Activated naive CD4-positive, alpha-beta T cell treated with anti-CD3 and anti-CD28 coated beads, Interleukin-2, amount 10 ng/mL, durations not matched to agents 7 days and 5 days (primary cell): Measurements from ENCODE around the gene ARHGDIA.

Source experiments
- CTCF ChIA-PET: fragments of 350-600 bp; sonication (Branson Sonifier 250); formaldehyde crosslinking; loops from one replicate; lab custom pipeline; 2021; ENCODE audit warnings: antibody characterized with exemption; lab: Charles Lee
- DNase-seq: peaks from one replicate; pipeline ENCODE4 v3.0.0-alpha.2; 2020
- H3K27ac Mint-ChIP-seq: one replicate; pipeline ENCODE4 v1.8.0; 2021; ENCODE audit warnings: mild to moderate bottlenecking, moderate library complexity, mixed read lengths
- H3K27me3 Mint-ChIP-seq: one replicate; pipeline ENCODE4 v1.8.0; 2021; ENCODE audit warnings: mild to moderate bottlenecking, mixed read lengths
- H3K36me3 Mint-ChIP-seq: one replicate; pipeline ENCODE4 v1.8.0; 2021; ENCODE audit warnings: mixed read lengths
- H3K4me1 Mint-ChIP-seq: one replicate; pipeline ENCODE4 v1.8.0; 2021; ENCODE audit warnings: mixed read lengths
- H3K4me3 Mint-ChIP-seq: one replicate; pipeline ENCODE4 v1.8.0; 2021; ENCODE audit warnings: mild to moderate bottlenecking, moderate library complexity, mixed read lengths
- H3K9me3 Mint-ChIP-seq: one replicate; pipeline ENCODE4 v1.8.0; 2021; ENCODE audit warnings: mixed read lengths

The ARHGDIA gene

GRCh38 chr17:81910840-81911276 lies 39.7 kb upstream of the ARHGDIA start:
- H3K9me3 Mint-ChIP-seq = no peaks in the 10 kb centered on the region
- H3K4me1 Mint-ChIP-seq = peaks cover 21% of the 10 kb centered on the region

DNA sequence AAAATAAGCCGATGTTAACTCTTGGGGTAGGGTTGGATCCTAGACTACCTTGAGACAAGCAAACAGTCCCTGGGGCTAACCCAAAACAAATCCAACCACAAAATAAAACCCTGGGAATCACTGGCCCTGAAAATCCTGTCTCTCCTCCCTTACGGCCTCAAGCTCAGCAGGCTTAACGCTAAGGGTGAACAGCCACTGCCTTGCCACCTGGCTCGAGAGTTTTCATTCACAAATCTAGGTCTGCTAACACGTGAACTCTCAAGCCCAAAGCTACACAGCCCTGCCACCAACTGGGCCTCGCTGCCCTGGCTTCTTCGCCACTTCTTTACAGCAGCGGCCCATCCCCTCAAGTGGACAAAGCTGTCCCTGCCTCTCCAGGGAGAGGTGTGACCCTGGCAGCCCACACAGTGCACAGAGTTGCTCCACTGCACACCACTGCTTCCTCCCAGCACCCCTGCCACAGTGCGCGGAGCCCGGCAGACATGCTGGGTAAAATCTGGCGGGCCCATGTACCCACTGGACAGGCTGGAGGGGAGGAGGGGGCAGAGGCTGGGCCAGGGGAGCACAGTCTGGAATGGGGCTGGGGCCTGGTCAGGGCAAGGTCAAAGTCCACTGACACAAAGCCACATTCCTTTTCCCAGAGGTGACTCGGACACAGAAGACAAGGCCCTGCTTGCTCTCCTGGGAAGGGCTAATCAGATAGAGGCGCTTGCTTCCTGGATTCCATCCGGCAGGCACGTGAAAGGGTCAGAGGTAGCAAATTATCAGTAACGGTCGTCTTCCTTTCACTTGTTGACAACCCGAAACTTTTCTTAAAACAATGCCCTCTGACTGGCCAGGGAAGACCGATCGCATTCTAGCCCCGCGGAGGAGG lies 39.1 kb upstream of the ARHGDIA start:
- Mint-ChIP-seq H3K27ac (peak overlapping the region; percentile 81), H3K9me3 (no peaks in the 10 kb centered on the region), H3K4me1 (peaks cover 19% of the 10 kb centered on the region), H3K27me3 (no peaks in the 10 kb centered on the region), H3K4me3 (peak overlapping the region; percentile 90), H3K36me3 (peaks cover 36% of the 10 kb centered on the region)
- no peak for DNase-seq
- CTCF ChIA-PET = no interaction called here

More at GRCh38 chr17:81910840-81911276, 39.7 kb upstream of the ARHGDIA start:
- CTCF ChIA-PET = no interaction called here
- Mint-ChIP-seq H3K4me3 (peak overlapping the region; percentile 90), H3K36me3 (peaks cover 40% of the 10 kb centered on the region), H3K27me3 (no peaks in the 10 kb centered on the region), H3K27ac (peak overlapping the region; percentile 81)
- DNase-seq = no peak

DNA sequence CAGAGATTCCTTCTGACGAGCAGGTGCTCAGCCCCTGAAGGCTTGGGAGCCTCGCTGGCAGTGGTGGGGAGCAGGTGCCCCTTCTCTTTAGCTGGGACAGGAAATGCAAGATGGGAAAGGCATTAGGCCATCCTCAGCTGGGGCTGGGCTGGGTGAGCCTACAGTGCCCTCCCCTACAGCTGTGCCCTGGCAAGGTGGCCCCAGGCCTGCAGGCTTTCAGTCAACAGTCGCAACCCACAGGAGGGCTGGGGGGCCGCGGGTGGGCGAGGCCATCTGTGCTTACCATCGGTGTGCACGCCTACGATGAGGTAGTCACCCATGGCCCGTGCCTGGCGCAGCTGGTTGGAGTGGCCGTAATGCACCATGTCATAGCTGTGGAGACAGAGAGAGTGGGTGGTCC lies 38.1 kb upstream of the ARHGDIA start:
- no peaks in the 10 kb centered on the region for H3K9me3 Mint-ChIP-seq
- H3K4me1 Mint-ChIP-seq = peaks cover 17% of the 10 kb centered on the region
- no peaks in the 10 kb centered on the region for H3K27me3 Mint-ChIP-seq
- no peak overlapping the region for H3K27ac Mint-ChIP-seq
- peaks cover 29% of the 10 kb centered on the region for H3K36me3 Mint-ChIP-seq
- CTCF ChIA-PET = no interaction called here
- DNase-seq = no peak
- peak overlapping the region; percentile 90 for H3K4me3 Mint-ChIP-seq

GRCh38 chr17:81908793-81909192 lies 37.7 kb upstream of the ARHGDIA start:
- no peaks in the 10 kb centered on the region for H3K9me3 Mint-ChIP-seq
- CTCF ChIA-PET = no interaction called here
- H3K4me3 Mint-ChIP-seq = no peak overlapping the region
- H3K36me3 Mint-ChIP-seq = peaks cover 28% of the 10 kb centered on the region
- peaks cover 3% of the 10 kb centered on the region for H3K27me3 Mint-ChIP-seq
- no peak for DNase-seq
- no peak overlapping the region for H3K27ac Mint-ChIP-seq
- H3K4me1 Mint-ChIP-seq = peaks cover 17% of the 10 kb centered on the region

DNA sequence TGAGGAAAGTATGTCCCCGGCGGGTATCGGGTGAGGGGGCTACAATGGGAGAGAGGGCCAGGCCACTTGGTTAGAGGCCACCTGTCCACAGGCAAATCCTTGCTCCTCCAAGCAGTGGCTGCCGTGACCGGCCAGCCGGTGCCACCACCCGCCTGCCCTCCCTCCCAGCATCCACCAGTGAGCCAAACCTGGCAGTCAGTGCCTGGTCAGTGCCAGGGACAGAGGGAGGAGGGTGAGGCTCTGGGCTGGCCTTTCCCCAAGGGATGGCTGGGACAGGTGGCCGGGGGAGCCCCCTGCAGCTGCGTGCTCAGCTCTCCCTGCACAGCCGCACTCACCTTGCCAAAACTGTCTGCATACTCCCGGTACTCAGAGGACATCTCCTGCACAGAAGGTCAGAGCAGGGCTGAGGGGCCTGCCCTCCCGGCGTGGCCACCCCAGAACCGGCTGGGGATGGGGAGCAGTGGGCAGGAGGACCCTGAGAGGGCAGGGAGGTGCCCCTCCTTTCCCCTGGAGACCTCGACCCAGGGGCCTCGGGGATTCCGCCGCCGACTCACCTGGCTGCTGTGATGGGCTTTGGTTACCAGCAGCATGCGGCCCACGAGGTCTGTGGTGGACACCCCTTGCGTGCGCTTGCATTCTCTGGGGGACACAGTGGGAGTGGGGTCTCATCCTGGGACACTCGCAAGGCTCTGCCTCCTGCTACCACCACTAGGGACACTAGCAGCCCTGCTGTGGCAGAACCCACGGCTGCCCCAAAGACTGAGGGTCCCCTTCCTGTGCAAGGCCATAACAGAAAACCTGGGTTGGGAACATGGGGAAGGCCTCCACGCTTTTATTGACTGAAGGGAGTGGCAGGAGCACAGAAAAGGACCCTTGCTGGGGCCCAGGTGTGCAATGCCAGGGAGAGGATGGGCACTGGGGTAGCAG lies 36.3 kb upstream of the ARHGDIA start:
- Mint-ChIP-seq H3K9me3 (no peaks in the 10 kb centered on the region), H3K4me3 (no peak overlapping the region), H3K36me3 (peaks cover 19% of the 10 kb centered on the region), H3K27ac (no peak overlapping the region), H3K4me1 (peaks cover 12% of the 10 kb centered on the region), H3K27me3 (peaks cover 16% of the 10 kb centered on the region)
- CTCF ChIA-PET = interaction anchor here (1.1 kb wide), 1 partner anchor 15 kb away, joined by 3 read pairs; no protein-coding TSS in a partner anchor
- no peak for DNase-seq

GRCh38 chr17:81906476-81907218 lies 35.5 kb upstream of the ARHGDIA start:
- Mint-ChIP-seq H3K9me3 (no peaks in the 10 kb centered on the region), H3K4me3 (no peak overlapping the region), H3K27ac (no peak overlapping the region), H3K4me1 (peaks cover 10% of the 10 kb centered on the region), H3K36me3 (peaks cover 15% of the 10 kb centered on the region), H3K27me3 (peaks cover 21% of the 10 kb centered on the region)
- DNase-seq = no peak
- CTCF ChIA-PET = no interaction called here

- no peak for DNase-seq
- H3K27me3 Mint-ChIP-seq = peaks cover 27% of the 10 kb centered on the region
- H3K36me3 Mint-ChIP-seq = peaks cover 18% of the 10 kb centered on the region
- H3K4me3 Mint-ChIP-seq = no peak overlapping the region
- H3K4me1 Mint-ChIP-seq = peaks cover 11% of the 10 kb centered on the region
- CTCF ChIA-PET = no interaction called here
- H3K27ac Mint-ChIP-seq = no peak overlapping the region
- no peaks in the 10 kb centered on the region for H3K9me3 Mint-ChIP-seq
Measured at GRCh38 chr17:81905993-81906392, 34.9 kb upstream of the ARHGDIA start.

DNA sequence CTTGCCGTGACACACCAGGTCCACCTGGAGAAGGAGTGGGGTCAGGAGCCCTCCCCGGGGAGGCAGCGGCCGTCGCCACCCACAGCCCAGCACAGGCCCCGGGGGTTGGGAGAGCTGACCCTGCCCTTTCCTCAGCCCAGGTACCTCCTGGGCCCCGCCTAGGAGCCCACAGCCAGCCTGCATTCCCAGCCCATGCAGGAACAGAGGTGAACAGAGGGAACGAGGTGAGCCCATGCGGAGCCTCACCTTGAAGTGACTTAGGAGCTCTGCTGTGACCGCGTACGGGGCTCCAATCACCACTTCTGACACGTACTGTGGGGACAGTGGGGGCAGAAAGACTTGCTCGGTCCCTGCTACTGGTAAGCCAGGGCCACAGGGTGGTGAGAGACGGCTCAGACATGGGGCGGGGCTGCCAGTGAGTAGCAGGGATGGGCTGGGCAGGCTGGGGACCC lies 34.3 kb upstream of the ARHGDIA start:
- Mint-ChIP-seq H3K27ac (no peak overlapping the region), H3K9me3 (no peaks in the 10 kb centered on the region), H3K36me3 (peaks cover 21% of the 10 kb centered on the region), H3K4me1 (peaks cover 11% of the 10 kb centered on the region), H3K4me3 (no peak overlapping the region), H3K27me3 (peaks cover 32% of the 10 kb centered on the region)
- DNase-seq = no peak
- CTCF ChIA-PET = no interaction called here

- Mint-ChIP-seq H3K4me3 (no peak overlapping the region), H3K27ac (no peak overlapping the region), H3K9me3 (no peaks in the 10 kb centered on the region), H3K36me3 (peaks cover 25% of the 10 kb centered on the region), H3K27me3 (peaks cover 32% of the 10 kb centered on the region), H3K4me1 (peaks cover 7% of the 10 kb centered on the region)
- DNase-seq = no peak
- CTCF ChIA-PET = no interaction called here
Measured at GRCh38 chr17:81904600-81905423, 33.7 kb upstream of the ARHGDIA start.

- CTCF ChIA-PET = no interaction called here
- no peak overlapping the region for H3K4me3 Mint-ChIP-seq
- H3K36me3 Mint-ChIP-seq = peaks cover 26% of the 10 kb centered on the region
- H3K27me3 Mint-ChIP-seq = peaks cover 32% of the 10 kb centered on the region
- H3K9me3 Mint-ChIP-seq = no peaks in the 10 kb centered on the region
- no peak overlapping the region for H3K27ac Mint-ChIP-seq
- DNase-seq = no peak
- H3K4me1 Mint-ChIP-seq = peaks cover 5% of the 10 kb centered on the region
Measured at GRCh38 chr17:81903896-81904599, 32.9 kb upstream of the ARHGDIA start.

DNA sequence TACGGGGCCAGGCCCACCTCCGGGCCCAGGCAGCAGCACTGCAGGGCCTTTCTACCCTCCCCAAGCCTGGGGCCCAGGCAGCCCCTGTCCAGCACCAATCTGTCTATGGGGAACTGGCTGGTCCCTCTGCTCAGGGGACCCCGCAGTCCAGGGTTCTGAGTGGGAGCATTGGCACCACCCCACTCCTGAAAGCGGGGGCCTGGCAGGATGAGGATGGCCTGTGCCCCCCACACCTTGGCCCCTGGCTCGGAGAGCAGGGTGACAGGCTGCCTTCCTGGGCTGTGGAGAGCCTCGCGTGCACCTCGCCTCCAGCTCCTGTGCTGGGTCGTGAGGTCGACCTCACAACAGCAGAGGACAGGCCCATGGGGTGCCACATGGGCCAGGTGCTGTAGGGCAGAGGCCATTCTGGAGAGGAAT lies 32.3 kb upstream of the ARHGDIA start:
- Mint-ChIP-seq H3K27me3 (peaks cover 32% of the 10 kb centered on the region), H3K4me3 (no peak overlapping the region), H3K27ac (no peak overlapping the region), H3K36me3 (peaks cover 24% of the 10 kb centered on the region), H3K9me3 (no peaks in the 10 kb centered on the region), H3K4me1 (peaks cover 5% of the 10 kb centered on the region)
- CTCF ChIA-PET = no interaction called here
- DNase-seq = no peak

DNA sequence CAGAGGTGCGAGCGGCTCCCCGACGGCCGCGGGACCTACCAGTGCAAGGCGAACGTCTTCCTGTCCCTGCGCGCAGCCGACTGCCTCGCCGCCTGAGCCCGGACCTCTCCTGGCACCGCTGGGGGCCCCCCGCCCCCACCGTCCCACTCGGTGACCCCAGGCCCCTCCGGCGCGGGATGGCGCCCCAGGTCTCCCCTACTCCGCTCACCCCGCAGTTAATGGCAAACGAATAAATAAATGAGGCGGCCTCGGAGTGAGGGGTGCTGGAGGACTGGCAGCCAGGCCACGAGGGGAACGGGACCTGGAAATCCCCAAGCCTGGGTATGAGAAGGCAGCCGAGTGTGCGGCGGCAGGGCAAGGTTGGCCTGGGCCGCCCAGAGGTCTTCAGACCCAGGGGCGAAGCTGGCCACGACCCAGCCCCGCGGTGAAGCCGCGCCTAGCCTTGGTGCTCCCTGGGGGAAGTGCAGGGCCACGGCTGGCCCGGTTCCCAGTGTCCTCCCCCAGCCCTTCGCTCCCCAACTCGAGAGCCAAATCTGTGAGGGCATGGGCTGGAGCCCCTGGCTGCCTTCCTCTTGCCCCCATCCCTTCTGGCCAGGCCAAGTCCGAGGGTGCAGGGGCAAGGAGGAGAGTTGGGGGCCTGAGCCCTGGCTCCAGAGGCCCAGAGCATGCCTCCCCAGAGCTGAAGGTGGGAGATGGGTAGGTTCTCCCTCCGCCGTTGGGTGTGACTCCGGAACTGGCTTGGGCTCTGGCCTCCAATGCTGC lies 31.7 kb upstream of the ARHGDIA start:
- Mint-ChIP-seq H3K27me3 (peaks cover 32% of the 10 kb centered on the region), H3K4me1 (peaks cover 5% of the 10 kb centered on the region), H3K4me3 (no peak overlapping the region), H3K9me3 (no peaks in the 10 kb centered on the region), H3K36me3 (peaks cover 22% of the 10 kb centered on the region), H3K27ac (no peak overlapping the region)
- no peak for DNase-seq
- CTCF ChIA-PET = no interaction called here
